GM12875 (cell line): ENCODE measurements around the gene ZDHHC17.
"Not testable (repeated sequence)": the region's sequence is repeated elsewhere in the genome, so short reads cannot be mapped to it uniquely, and the experiment has no call there.

ENCODE experiments used
- H3K4me3 ChIP-seq: one replicate; pipeline ENCODE4 v1.5.1; 2011; ENCODE audit warnings: low read depth, low read length, control low read depth
- TF ChIP-seq, protein P1 (sequence below): IDR thresholded peaks from 2 replicates; pipeline ENCODE4 v1.5.1; 2011; ENCODE audit warnings: low read depth, mild to moderate bottlenecking, control low read depth, inconsistent platforms, low read length, moderate library complexity, borderline replicate concordance; ENCODE audit not compliant: insufficient read depth

The ZDHHC17 gene

DNA sequence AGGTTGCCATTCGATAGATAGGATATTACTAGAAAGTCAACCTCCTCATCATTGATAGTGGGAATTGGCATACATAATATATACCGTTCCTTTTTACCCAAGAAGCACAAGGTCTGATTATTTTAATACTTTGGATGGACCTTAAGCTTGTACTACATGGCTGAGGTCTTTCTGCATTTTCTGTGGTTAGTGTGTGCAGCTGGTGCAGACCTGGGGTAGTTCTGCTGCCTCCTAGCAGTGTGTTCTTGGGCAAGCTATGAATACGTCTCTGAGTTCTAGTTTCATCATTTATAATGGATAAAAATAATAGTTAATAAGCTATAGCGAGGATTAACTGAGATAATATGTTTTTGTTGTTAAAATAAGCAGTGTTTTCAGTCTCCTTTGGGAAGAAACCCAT lies 2.2 kb downstream of the ZDHHC17 start:
- H3K4me3 ChIP-seq = no peak overlapping the region
- TF ChIP-seq, protein P1, sequence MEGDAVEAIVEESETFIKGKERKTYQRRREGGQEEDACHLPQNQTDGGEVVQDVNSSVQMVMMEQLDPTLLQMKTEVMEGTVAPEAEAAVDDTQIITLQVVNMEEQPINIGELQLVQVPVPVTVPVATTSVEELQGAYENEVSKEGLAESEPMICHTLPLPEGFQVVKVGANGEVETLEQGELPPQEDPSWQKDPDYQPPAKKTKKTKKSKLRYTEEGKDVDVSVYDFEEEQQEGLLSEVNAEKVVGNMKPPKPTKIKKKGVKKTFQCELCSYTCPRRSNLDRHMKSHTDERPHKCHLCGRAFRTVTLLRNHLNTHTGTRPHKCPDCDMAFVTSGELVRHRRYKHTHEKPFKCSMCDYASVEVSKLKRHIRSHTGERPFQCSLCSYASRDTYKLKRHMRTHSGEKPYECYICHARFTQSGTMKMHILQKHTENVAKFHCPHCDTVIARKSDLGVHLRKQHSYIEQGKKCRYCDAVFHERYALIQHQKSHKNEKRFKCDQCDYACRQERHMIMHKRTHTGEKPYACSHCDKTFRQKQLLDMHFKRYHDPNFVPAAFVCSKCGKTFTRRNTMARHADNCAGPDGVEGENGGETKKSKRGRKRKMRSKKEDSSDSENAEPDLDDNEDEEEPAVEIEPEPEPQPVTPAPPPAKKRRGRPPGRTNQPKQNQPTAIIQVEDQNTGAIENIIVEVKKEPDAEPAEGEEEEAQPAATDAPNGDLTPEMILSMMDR = no peak

DNA sequence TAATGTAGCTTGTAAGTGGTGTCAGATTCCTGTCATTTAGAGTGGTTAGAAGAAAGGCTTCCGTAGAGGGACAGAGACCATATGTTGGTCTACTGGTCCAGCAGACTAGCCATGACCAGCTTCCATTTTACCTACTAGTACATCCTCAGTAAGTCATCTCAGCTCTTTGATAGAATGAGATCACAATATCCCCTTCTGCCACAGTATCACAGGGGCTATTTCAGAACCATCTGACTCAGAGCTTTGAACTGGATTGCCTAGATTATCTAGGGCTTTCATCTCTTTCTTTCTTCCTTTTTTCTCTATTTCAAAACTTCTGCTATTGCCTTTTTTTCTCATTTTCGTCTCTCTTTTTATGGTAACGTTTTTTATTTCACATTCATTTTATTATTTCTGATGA lies 4.7 kb downstream of the ZDHHC17 start:
- TF ChIP-seq, protein P1 = no peak
- H3K4me3 ChIP-seq = no peak overlapping the region

DNA sequence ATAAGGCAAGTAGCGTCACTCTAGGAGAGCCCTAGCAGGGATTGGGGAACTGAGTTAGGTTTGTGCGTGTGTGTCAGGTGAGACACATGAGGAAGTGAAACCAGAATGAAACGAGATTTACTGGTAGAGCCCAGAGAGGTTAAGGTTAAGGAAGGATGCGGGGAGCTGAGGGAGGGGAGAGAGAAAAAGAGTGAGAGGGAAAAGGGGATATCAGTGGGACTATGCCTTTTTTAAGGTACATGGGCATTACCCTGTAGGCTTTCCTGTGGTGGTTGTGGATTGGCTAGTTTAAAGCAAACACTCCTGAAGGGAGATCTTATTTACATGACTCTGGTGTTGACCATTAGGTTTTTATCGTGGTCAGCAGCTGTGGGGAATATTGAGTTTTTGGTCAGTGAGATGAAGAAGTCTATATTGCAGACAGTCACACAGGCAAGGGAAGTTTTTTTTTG lies 13.9 kb downstream of the ZDHHC17 start:
- TF ChIP-seq, protein P1 = no peak
- H3K4me3 ChIP-seq = no peak overlapping the region

DNA sequence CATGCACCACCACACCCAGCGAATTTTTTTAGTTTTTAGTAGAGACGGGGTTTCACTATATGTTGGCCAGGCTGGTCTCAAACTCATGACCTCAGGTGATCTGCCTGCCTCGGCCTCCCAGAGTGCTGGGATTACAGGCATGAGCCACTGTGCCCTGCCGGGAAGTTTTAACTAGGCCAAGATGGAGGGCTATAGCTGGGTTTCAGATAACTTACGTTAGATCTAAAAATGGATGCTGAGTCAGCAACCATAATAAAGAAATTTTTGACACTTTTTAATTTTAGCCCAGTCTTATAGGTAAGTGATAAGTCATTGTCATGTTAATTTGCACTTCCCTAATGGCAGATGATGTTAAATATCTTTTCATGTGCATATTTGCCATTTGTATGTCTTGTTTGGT lies 14.4 kb downstream of the ZDHHC17 start:
- TF ChIP-seq, protein P1 = no peak
- no peak overlapping the region for H3K4me3 ChIP-seq

DNA sequence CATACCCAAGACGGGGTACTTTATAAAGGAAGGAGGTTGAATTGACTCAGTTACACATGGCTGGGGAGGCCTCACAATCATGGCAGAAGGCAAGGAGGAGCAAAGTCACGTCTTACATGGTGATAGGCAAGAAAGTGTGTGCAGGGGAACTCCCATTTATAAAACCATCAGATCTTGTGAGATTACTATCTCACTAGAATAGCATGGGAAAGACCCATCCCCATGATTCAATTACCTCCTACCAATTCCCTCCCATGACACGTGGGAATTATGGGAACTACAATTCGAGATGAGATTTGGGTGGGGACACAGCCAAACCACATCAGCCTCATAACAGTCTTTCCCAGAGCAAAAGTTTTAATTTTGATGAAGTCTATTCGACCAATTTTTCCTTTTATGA lies 15.4 kb downstream of the ZDHHC17 start:
- not testable (repeated sequence) for H3K4me3 ChIP-seq

DNA sequence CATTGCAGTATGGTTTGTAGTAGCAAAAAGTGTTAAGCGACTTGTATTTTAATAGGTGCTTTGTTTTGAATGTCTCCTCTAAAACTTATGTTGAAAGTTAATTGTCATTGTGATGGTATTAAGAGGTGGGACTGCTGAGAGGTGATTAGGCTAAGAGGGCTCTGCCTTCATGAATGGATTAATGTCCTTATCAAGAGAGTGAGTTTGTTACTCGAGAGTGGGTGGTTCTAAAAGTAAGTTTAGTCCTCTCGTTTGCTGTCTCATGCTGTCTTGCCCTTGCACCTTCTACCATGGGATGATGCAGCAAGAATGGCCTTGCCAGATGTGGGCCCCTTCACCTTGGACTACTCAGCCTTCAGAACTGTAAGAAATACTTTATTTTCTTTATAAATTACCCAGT lies 17.4 kb downstream of the ZDHHC17 start:
- TF ChIP-seq, protein P1 = no peak
- no peak overlapping the region for H3K4me3 ChIP-seq

DNA sequence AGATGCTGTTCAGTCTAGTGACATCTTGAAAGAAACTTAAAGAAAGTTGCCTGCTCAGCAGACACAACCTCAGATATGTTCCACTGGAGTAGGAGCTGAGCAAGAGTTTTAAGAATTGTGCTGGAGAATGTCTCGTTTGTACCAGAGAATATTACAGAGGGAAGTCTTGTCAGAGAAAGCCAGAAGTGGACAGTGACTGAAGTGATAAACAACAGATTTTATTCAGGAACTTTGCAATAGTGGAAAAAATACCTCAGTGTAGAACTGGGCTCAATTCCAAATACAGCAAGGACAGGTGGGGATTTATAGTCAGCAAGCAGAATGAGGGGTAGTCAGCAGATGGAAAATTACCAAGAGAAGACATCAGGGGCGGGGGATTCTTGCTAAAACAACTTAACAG lies 18.6 kb downstream of the ZDHHC17 start:
- H3K4me3 ChIP-seq = no peak overlapping the region
- TF ChIP-seq, protein P1 = no peak

DNA sequence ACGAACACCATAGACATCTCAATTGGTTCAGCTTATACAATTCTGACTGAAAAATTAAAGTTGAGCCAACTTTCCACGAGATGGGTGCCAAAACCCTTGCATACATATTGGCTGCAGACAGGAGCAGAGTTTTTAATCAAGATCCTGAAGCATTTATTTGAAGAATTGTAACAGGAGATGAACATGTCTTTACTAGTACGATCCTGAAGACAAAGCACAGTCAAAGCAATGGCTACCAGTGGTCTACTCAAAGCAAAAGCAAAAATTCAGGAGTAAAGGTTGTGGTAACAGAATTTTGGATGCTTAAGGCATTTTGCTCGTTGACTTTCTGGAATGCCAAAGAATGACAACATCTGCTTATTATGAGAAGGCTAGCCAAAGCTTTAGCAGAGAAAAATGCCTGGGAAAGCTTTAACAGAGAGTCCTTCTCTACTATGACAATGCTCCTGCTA lies 20.7 kb downstream of the ZDHHC17 start:
- TF ChIP-seq, protein P1 = no peak
- H3K4me3 ChIP-seq = no peak overlapping the region
